NCI-H1930 (cell line): Measurements from ENCODE around the gene CUBN.

Experiments used
- DNase-seq, 2 experiments: peaks; one replicate each; lab custom pipeline; 2025; lab: John Stamatoyannopoulos, UW

CUBN gene

GRCh38 chr10:16989826-16990293 is 139.8 kb downstream of the CUBN start:
- no peak for DNase-seq

GRCh38 chr10:16988900-16989299 is 140.7 kb downstream of the CUBN start:
- no peak for DNase-seq

GRCh38 chr10:16987976-16988610 is 141.5 kb downstream of the CUBN start:
- no peak for DNase-seq

- no peak for DNase-seq
Measured at GRCh38 chr10:16987206-16987621, 142.4 kb downstream of the CUBN start.

GRCh38 chr10:16986406-16987205 is 143.0 kb downstream of the CUBN start:
- DNase-seq: no peak

DNA sequence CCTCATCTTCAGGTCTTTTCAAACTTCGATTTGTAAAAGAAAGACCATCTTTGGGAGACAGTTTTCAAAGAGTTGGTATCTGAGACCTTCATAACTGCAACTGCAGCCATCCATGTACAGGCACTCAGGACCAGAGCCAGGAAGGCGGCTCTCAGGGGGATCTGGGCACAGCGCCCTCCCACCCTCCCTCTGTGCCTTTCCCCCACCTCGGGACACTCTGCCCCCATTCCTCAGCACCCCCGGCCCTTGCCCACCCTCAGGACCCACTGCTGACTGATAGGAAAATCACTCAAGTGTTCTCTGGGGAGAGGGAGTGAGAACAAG is 143.6 kb downstream of the CUBN start:
- no peak for DNase-seq

DNA sequence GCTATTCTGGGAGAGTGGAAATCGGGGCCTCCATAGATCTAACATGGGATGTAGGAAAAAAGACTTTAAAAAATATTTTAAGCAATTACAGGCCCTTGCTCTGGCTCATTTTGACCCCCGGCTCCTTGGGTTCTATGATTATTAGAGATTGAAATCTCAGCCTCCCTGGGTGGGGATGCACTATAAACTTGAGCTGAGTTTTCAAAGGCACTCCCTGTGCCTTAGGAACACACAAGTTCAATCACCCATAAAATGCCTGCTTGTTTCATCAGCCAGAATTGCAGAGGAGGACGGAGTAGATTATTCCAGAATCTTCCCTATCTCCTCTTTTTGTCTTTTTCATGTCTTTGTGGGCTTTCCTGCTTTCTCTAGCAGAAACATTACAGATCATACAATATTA is 145.4 kb downstream of the CUBN start:
- no peak for DNase-seq

GRCh38 chr10:16976803-16977202 is 152.8 kb downstream of the CUBN start:
- no peak for DNase-seq

DNA sequence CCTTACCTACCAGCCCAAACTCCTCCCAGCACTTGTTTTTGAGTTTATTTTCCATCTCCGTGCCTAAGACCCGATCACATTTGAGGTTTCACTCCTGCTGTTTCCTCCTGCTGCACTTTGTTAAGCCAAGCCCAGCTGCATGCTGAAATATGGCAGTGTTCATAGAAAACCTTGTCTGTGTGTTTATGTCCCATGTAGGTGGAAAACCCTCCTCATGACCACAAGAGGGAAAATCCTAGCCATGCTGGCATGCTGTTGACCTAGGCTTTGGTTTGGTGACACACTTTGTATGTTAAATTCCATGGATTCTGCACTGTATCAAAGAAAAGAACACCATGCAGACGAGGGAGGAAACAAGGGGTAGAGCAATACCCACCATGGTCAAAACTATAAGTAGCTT is 154.4 kb downstream of the CUBN start:
- DNase-seq: no peak

- no peak for DNase-seq
Measured at GRCh38 chr10:16968416-16969041, 161.1 kb downstream of the CUBN start.

DNA sequence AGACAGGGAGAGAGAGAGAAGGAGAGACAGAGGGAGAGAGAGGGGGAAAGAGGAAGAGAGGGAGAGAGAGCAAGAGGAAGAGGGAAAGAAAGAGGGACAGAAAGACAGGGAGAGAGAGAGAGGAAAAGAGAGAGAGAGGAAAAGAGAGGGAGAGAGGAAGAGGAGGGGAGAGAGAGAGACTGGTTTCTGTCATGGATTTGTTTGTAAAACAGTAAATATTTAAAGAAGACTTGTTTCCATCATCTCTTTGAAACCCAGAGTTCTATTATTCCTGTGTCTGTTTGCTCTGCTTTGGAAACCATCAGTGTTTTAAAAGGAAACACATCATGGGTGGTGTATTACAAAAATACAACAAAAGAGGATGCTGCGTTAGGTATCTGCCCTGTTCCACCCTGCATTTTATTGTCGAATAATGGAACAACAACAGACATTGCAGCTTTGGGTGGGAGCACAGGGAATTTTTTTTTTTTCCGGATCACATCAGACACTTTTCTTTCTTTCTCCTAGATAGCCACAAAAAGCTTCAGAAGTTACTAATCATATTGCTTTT is 161.7 kb downstream of the CUBN start:
- no peak for DNase-seq

GRCh38 chr10:16966991-16967865 is 162.4 kb downstream of the CUBN start:
- no peak for DNase-seq

GRCh38 chr10:16965740-16966447 is 163.7 kb downstream of the CUBN start:
- DNase-seq: no peak

DNA sequence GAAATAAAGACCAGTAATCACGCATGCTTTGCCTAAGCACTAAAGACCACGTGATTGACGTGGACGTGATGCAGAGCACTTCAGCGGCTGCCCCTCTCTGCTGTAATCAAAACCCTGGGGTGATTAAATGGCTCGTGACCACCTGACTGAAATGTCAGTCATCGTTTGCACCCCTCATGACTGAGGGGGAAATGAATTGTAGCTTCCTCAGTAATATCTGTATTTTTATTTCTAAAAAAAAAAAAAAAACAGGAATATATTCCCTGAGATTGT is 164.3 kb downstream of the CUBN start:
- DNase-seq: no peak

- DNase-seq: no peak
Measured at GRCh38 chr10:16964576-16965343, 164.9 kb downstream of the CUBN start.

DNA sequence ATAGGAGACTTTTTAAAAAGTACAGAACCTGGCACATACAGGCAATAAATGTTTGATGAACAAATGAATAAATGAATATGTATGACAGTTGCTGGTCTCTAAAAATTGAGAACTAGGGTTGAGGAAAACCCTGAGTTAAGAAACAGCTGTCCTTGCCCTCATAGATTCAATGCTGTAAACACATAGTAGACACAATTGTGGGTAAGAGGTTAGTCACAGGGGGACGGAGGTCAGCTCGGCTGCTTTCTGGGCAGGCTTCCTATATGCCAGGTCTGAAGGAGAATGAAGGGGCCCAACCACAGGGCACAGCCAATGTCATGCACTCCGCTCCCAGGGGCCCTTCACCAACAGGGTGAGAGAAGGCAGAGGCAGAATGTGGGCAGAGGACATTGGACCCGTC is 169.1 kb downstream of the CUBN start:
- no peak for DNase-seq

DNA sequence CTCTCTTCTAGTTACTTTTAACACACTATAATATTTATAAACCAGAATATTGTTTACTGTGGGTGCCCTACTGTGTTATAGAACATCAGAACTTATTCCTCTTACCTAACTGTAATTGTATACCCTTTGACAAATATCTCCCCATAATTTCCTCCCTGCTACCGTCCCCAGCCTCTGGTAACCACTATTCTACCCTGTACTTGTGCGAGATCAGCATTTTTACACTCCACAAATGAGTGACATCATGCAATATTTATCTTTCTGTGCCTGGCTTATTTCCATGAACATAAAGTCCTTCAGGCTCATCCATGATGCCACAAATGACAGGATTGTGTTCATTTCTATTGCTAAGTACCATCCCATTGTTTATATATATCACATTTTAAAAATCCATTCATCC is 172.6 kb downstream of the CUBN start:
- DNase-seq: no peak

GRCh38 chr10:16954280-16955030 is 175.2 kb downstream of the CUBN start:
- DNase-seq: no peak

- DNase-seq: no peak
Measured at GRCh38 chr10:16953270-16953669, 176.3 kb downstream of the CUBN start.

DNA sequence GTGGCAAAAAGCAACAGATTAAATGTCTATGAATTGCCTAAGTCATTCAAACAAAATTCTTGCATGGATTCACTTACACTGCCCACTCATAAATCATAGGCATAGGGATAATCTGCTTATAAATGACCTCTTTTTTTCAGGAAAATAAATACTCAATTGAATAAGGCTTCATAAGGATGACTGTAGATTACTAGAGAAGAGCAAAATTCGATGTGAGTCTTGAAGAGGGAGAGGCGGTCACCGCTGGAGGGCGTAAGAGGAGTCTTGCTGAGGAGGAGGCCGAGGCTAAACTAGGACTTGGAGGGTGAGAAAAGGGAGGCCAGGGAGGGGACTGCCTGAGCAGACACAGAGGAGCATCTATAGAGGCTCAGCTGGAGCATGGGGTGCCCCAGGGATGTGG is 177.0 kb downstream of the CUBN start:
- DNase-seq: no peak
